GM06990 (cell line): Measurements from ENCODE around the gene KCNK5.

ENCODE experiments used
- DNase-seq: peaks from one replicate; pipeline ENCODE4 v3.0.0-alpha.2; 2011; ENCODE audit not compliant: insufficient read length; ENCODE audit errors: extremely low read depth
- H3K27me3 ChIP-seq: replicated peaks from 2 replicates; pipeline ENCODE4 v1.6.0; 2011; ENCODE audit warnings: low read length; ENCODE audit not compliant: control insufficient read depth, insufficient read depth
- H3K36me3 ChIP-seq: 2 replicates; pipeline ENCODE4 v1.5.1; 2011; ENCODE audit warnings: low read length; ENCODE audit not compliant: control insufficient read depth, insufficient read depth
- H3K4me3 ChIP-seq: replicated peaks from 2 replicates; pipeline ENCODE4 v1.5.1; 2011; ENCODE audit warnings: low read depth, mild to moderate bottlenecking, control low read depth, low read length
- CTCF ChIP-seq: IDR thresholded peaks from 2 replicates; pipeline ENCODE4 v1.5.1; 2011; ENCODE audit warnings: low read length, control low read depth, mild to moderate bottlenecking, inconsistent platforms; ENCODE audit not compliant: insufficient read depth, poor library complexity, severe bottlenecking

KCNK5 gene

GRCh38 chr6:39188098-39188450, 41.2 kb downstream of the KCNK5 start:
- Histone ChIP-seq H3K27me3 (no peaks in the 10 kb centered on the region), H3K4me3 (no peak overlapping the region), H3K36me3 (no peaks in the 10 kb centered on the region)
- no peak for DNase-seq
- no peak for TF ChIP-seq CTCF

GRCh38 chr6:39184906-39185580, 44.2 kb downstream of the KCNK5 start:
- Histone ChIP-seq H3K36me3 (no peaks in the 10 kb centered on the region), H3K4me3 (no peak overlapping the region), H3K27me3 (no peaks in the 10 kb centered on the region)
- no peak for TF ChIP-seq CTCF
- DNase-seq: no peak

- TF ChIP-seq CTCF: no peak
- DNase-seq: no peak
Observed at GRCh38 chr6:39182604-39183003, 46.7 kb downstream of the KCNK5 start.

GRCh38 chr6:39181826-39182225, 47.4 kb downstream of the KCNK5 start:
- Histone ChIP-seq H3K27me3 (no peaks in the 10 kb centered on the region), H3K36me3 (no peaks in the 10 kb centered on the region), H3K4me3 (no peak overlapping the region)
- TF ChIP-seq CTCF: no peak
- no peak for DNase-seq

More at GRCh38 chr6:39182604-39183003, 46.7 kb downstream of the KCNK5 start:
- Histone ChIP-seq H3K27me3 (no peaks in the 10 kb centered on the region), H3K36me3 (no peaks in the 10 kb centered on the region), H3K4me3 (no peak overlapping the region)

- no peaks in the 10 kb centered on the region for H3K36me3 ChIP-seq
- no peak for TF ChIP-seq CTCF
- no peaks in the 10 kb centered on the region for H3K27me3 ChIP-seq
- H3K4me3 ChIP-seq: no peak overlapping the region
- no peak for DNase-seq
Observed at GRCh38 chr6:39181333-39181732, 47.9 kb downstream of the KCNK5 start.

- Histone ChIP-seq H3K27me3 (no peaks in the 10 kb centered on the region), H3K4me3 (no peak overlapping the region), H3K36me3 (no peaks in the 10 kb centered on the region)
- TF ChIP-seq CTCF: no peak
- DNase-seq: no peak
Observed at GRCh38 chr6:39178804-39179203, 50.5 kb downstream of the KCNK5 start.
